Tibial artery (tissue), 4 donors: Measurements from ENCODE around the gene ULK3.

Source experiments
- DNase-seq, 2 donors: peaks; one replicate each; pipeline ENCODE4 v3.0.0-alpha.2; 2019
- H3K27ac ChIP-seq, 2 donors: fragments of 200-600 bp; sonication (generic) in 1 of 2; 1 replicate in 1 of 2; 2 replicates in 1 of 2; pipeline ENCODE4 v1.5.1; 2018 to 2019; ENCODE audit warnings: mild to moderate bottlenecking in 1 of 2
- H3K27me3 ChIP-seq, 2 donors: fragments of 200-600 bp; sonication (generic) in 1 of 2; one replicate each; pipeline versions ENCODE4 v1.5.1 to v1.6.0; 2016 to 2019
- H3K36me3 ChIP-seq, 3 donors: fragments of 200-600 bp; sonication (generic) in 2 of 3; one replicate each; pipeline ENCODE4 v1.5.1; 2016 to 2019; ENCODE audit warnings: mild to moderate bottlenecking in 2 of 3
- H3K4me1 ChIP-seq, 4 donors: fragments of 200-600 bp; sonication (generic) in 2 of 4; 1 replicate in 3 of 4; 2 replicates in 1 of 4; pipeline ENCODE4 v1.5.1; 2016 to 2019
- H3K4me3 ChIP-seq, 2 donors: fragments of 200-600 bp; sonication (generic) in 1 of 2; 1 replicate in 1 of 2; 2 replicates in 1 of 2; pipeline ENCODE4 v1.5.1; 2018 to 2019; ENCODE audit warnings: mild to moderate bottlenecking in 2 of 2
- H3K9me3 ChIP-seq, 3 donors: fragments of 200-600 bp; sonication (generic) in 1 of 3; one replicate each; pipeline ENCODE4 v1.5.1; 2016 to 2019
- CTCF ChIP-seq, 2 experiments: fragments of 200-600 bp in 1 of 2; fragments of 450-650 bp in 1 of 2; IDR thresholded peaks; one replicate each; pipeline ENCODE4 v1.5.1; 2017 to 2019; ENCODE audit warnings: antibody characterized with exemption in 2 of 2, mild to moderate bottlenecking in 1 of 2, moderate library complexity in 1 of 2
- intact Hi-C: fragments of 100-400 bp; cut with DNase I; formaldehyde crosslinking; loops from one replicate; pipeline ENCODE4 v1.15.0; 2023; ENCODE audit warnings: low total_unique reads

Gene ULK3

GRCh38 chr15:74812533-74812932 is 30.4 kb downstream of the ULK3 start, which contains the start of gene LMAN1L:
TSS of gene LMAN1L (plus strand) at chr15:74812835. CDS start at chr15:74812855, 20 bp downstream.
- Histone ChIP-seq H3K9me3 (no peaks in the 10 kb centered on the region), H3K4me1 (no peaks in the 10 kb centered on the region), H3K27me3 (peaks cover 0 to 44% of the 10 kb centered on the region in 2 donors), H3K27ac (no peak within 1 kb of the TSS), H3K4me3 (no peak within 1 kb of the TSS), H3K36me3 (no peaks in the 10 kb centered on the region)
- intact Hi-C loops: no loop called here
- TF ChIP-seq CTCF (IDR thresholded peaks at IDR 0.05): no peak
- DNase-seq: no peak

GRCh38 chr15:74809956-74810355 is 33.0 kb downstream of the ULK3 start:
- TF ChIP-seq CTCF (IDR thresholded peaks at IDR 0.05): no peak
- Histone ChIP-seq H3K27ac (no peak overlapping the region), H3K36me3 (no peaks in the 10 kb centered on the region), H3K27me3 (peaks cover 0 to 29% of the 10 kb centered on the region in 2 donors), H3K4me1 (no peaks in the 10 kb centered on the region), H3K9me3 (no peaks in the 10 kb centered on the region), H3K4me3 (no peak overlapping the region)
- intact Hi-C loops: no loop called here
- DNase-seq: no peak

GRCh38 chr15:74809242-74809641 is 33.7 kb downstream of the ULK3 start:
- no peaks in the 10 kb centered on the region for H3K4me1 ChIP-seq
- H3K36me3 ChIP-seq: no peaks in the 10 kb centered on the region
- no peaks in the 10 kb centered on the region for H3K9me3 ChIP-seq
- DNase-seq: no peak
- no peak for TF ChIP-seq CTCF (IDR thresholded peaks at IDR 0.05)
- H3K27me3 ChIP-seq: peaks cover 0 to 29% of the 10 kb centered on the region in 2 donors
- intact Hi-C loops: no loop called here
- no peak overlapping the region for H3K27ac ChIP-seq
- no peak overlapping the region for H3K4me3 ChIP-seq

GRCh38 chr15:74808840-74809229 is 34.1 kb downstream of the ULK3 start:
- H3K4me1 ChIP-seq: no peaks in the 10 kb centered on the region
- no peak overlapping the region for H3K27ac ChIP-seq
- no peaks in the 10 kb centered on the region for H3K9me3 ChIP-seq
- H3K36me3 ChIP-seq: peaks cover 0 to 1% (median 0%) of the 10 kb centered on the region in 3 donors
- no peak for TF ChIP-seq CTCF (IDR thresholded peaks at IDR 0.05)
- no peak for DNase-seq
- H3K27me3 ChIP-seq: peaks cover 0 to 29% of the 10 kb centered on the region in 2 donors
- intact Hi-C loops: no loop called here
- no peak overlapping the region for H3K4me3 ChIP-seq

- Histone ChIP-seq H3K4me3 (no peak overlapping the region), H3K27me3 (peaks cover 0 to 25% of the 10 kb centered on the region in 2 donors), H3K4me1 (no peaks in the 10 kb centered on the region), H3K27ac (no peak overlapping the region), H3K36me3 (peaks cover 0 to 7% (median 5%) of the 10 kb centered on the region in 3 donors), H3K9me3 (no peaks in the 10 kb centered on the region)
- intact Hi-C loops: no loop called here
- no peak for TF ChIP-seq CTCF (IDR thresholded peaks at IDR 0.05)
- no peak for DNase-seq
Measured at GRCh38 chr15:74808078-74808839, 34.7 kb downstream of the ULK3 start.
